Colon (tissue), 2 donors: ENCODE measurements around the gene HOXA7.

Experiments used
- FAIRE-seq: peaks from 2 replicates; lab custom pipeline; 2012; peaks lifted over from hg19 to GRCh38; lab: Jason Lieb, UNC
- donor health status: control.
- donor health status: control.

The HOXA7 gene

DNA sequence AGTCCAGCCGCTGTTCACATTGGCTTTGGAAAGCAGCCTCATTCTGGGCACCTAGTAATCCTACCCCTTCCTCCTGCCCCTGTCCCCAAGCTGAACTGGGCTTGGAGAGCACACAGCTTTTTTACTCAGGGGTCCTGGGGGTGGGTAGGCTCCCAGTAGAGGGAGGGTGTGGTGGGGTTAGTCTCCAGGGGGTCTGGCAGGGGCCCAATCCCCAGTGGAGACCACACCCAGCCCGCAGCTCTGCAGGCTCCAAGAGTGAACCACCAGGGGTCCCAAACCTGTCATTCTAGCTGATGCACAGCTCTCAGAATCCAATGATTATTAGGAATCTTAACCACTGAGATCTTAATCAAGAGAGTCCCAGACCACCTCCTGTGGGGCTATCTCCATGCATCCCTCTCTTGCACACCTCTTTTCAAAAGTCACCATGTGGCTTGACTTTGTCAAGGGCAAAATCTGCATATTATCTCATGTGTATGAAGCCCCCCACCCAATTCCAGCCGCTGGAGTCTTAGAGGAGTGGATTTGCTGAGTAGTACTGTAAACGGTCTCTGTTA is 25.9 kb upstream of the HOXA7 start:
- FAIRE-seq, result no peak

DNA sequence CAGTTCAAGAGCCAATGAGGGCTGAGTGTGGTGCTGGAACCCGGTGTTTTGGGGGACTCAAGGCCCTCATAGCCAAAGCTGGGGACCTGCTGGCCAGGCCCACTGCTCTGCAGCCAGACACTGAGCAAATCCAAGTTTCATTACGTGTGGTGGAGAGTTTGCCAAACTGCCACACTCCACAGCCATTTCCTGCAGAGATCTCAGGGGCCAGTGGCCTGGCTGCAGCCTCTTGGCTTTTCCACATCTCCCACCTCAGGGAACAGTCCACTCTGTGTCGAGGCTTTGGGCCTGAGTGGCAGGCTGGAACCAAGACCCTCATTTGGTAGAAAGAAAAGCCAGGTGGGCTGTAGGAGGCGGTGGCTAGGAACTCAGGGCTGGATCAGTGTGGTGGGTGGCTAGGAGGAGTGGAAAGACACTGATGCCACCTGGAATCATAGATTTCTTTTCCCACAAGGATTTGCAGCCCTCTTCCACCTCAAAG is 25.4 kb upstream of the HOXA7 start:
- FAIRE-seq, result no peak

DNA sequence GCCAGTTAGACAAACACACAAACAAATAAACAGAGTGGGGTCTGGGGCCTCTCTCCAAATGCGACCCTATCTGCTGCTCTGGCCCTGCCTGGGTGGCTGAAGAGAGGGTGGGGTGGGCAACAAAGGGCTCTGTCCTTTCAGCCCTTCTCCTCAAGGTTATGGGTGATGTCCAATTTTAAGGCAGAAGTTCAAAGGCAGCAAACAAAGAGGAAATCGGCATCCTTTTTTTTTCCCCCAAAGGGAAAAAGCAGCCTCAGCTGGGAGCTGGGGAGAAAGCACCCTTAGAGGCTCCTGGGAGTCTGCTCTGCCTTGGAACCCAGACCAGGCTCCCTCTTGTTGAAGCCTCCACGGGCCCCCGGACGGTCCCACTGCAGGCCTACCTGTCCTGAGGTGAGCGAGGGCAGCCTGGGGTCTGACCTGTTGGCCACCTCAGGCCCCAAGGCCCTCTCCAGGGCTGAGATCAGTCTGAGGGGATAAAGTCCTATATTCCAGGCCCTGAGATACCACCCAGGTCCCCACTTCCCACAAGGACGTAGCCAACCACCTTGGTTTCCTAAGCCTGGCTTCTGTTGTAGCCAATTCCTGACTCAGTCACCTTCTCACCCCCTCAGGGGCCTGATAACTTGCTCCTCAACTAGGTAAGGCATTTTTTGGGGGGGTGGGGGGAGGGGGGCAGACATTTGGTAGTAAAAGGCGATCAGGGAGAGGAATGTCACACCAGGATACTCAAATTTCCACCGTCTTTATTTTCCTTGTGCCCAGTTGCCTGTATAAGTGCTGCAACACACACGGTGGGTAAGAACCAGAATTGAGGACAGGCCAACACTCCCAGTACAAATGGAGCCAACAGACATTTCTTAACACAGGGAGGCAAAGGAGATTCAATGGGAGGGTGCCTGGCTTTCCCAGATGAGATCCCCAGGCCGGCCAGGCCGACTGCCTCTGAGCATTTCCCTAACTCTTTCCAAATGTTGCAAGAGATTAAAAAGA is 24.3 kb upstream of the HOXA7 start:
- no peak for FAIRE-seq

DNA sequence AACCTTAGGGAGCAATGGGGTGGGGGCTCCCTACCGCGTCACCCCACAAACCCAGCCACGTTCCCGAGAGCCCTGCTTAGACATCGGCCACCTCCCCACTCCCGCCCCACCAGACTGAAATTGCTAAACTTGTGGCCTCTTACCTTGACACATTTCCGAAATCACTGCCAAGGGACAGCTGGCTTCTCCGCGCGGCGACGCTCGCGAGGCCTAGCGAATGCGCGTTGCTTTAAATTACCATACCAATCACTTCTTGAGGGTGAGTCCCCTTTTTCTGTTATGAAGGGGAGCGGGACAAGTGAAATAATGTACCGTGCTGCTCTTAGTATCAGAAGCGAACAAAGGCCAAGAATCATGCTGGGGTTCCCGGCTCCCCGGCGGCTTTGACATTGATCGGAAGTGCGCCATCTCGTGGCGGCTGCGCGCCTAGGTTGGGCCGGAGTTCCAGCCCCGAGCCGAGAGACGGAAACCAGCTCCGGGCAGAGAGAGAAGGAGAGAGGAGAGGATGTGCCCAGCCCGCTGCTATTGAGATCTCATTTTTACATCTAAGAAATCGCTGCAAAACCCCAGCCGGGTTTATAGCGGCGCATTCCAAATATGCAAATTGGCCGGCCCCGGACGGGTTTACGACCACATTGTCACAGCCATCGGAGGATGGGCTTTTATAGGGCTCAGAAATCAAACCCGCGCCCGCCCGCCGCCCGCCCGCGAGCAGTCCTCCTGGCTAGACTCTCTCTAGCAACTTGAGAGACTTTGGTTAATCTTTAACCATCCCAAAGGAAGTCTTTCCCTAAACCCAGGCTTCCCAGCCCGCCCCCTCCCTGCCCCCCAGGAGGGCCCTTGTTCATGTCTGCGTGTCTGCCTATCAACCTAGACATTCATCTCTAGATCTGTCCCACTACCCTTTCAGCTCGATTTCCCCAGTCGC is 23.3 kb upstream of the HOXA7 start:
- FAIRE-seq, result no peak

DNA sequence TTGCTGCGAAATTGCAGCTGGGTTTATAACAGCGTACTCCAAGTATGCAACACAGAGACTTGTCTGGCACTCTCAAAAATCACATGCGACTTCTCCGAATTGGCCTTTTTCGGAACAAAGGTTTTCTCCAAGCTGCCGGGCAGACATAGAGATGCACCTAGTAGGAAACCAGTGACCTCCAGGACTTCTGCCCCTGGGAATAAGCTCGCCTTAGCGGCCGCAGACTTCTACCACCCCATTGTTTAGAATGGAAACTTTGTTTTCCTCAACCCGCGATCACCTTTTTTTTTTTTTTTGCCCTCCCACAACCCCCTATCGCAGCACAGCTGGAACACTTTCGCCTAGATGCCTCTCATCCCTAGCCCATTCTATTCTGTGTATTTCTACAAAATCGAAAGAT is 22.6 kb upstream of the HOXA7 start:
- FAIRE-seq, result no peak

DNA sequence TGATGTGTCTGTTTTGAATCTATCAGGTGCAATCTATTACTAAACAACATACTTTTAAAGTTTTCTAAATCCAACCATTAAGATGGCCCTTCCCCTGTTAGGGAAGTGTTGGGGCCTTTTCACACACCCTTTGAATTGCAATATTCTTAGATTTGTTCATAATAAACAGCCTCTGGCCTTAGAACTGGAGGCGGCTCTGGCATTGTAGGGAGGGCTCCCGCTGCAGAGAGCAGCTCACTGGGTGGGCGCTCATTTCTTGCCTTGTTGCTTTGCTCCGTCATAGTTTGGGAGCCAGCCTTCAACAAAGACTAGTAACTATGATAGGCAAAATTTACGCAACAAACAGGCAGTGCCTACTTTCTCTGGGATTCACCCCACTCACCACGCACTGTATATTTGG is 21.9 kb upstream of the HOXA7 start:
- no peak for FAIRE-seq

DNA sequence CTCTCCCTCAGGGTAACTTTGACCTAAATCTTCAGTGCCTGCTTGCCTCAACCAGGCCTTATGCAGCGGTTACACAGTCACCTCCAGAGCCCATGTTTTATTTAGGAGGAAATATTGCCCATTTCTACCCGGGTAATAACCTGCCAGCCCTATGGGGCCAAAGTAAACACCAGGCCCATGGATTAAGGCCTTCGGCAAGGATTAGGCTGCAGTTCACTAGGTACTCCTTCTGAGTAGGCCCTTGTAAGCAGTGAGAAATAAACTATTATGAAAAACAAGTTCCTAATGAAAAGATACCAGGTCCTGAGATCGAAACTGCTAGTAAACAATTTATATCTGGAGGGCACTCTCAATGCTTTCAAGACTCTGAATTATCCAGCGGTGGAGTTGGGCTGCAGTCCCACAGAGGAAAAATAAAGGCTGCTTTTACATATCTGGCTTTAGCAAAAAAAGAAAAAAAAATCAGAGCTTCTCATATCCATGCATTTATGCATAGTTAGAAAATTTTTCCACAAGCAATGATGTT is 21.4 kb upstream of the HOXA7 start:
- FAIRE-seq, result no peak

DNA sequence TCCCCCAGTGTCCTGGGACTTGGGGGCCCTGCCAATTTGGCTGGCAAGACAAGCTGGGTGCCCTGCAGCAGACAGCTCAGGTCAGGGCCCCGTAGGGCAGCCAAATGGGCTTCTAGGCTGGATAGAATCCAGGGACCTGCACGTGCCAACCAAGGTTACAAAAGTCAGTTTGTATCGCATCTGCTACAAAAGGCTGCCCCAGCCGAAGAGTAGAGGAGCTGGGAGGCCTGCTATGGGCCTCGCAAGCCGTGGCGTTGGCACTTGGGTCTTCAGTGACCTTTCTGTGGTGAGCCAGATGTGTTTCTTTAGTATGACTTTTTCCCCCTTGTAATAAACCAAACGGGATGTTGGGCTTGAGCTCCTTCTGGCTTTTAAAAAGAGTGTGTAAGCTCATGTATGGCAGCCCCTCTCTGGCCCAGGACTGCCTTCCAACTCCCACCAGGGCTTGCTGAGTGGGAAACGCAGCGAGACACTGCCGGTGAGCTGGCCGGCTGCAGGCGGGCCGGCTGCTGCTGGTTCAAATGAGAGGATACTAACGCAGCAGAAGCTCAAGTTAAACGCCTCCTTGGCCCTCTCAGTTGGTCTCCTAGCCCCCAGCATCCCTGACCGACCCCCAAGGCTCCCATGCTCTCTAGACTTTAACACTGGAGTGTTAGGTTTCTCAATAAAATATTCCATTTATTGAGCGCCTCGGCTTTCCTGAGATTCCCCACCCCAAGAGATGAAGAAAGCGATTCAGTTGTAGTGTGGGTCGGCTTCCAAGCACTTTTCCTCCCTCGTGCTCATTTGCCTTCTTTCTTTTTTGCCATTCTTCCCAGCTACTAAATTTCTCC is 20.7 kb upstream of the HOXA7 start:
- FAIRE-seq, result no peak

DNA sequence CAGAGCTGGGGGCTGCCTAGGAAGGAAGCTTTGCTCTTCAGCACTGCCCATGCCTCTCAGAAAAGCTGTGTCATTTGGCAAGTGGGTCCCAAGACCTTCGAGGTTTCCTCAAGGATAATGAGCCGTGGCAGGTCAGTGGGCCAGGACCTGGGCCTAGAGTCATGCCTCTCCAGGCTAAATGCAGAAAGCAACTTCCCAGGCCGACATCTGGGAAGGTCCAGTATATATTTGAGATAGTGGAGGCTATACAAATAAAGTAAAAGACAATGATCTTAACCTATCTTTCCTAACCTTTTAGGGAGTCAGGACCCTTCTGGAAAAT is 20.0 kb upstream of the HOXA7 start:
- no peak for FAIRE-seq

DNA sequence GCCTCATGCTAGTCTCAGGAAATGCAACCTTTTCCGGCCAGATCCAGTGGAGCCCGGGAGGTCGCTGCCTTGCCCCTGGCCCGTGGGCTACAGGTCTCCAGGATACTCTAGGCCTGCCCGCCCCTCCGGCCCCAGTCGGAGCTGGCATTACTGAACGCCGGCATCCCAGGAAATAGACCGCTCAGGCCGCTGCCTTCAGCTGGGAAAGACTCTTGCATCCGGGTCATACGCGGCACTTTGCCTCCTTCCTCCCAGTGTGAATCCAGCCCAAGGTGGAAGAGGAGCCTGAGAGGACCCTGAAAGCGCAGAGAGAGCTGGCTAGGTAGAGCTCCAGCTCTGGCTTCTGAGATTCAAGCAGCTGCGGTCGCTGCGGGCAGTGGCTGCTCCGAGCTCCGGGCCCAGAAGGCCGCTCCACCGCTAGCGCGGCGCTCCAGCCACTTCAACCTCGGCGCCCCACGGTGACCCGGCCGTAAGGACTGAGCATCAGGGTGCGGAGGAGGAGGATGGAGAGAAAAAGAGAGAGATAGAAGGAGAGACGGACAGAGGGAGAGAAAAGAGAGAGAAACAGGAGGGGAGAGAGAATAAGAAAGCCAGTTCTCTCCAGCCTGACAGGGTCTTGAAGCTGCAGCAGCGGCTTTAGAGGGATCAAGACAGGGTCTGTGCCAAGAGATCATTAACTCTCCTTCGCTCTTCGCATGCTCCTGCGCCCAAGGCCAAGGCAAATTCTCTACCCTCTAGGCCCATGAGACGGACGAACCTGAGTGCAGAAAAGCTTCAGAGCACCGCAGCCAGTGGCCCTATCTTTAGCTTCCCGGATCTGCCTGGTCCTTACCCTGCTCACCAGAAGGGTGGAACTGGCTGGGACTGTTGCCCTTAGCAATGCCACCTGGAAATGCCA is 19.4 kb upstream of the HOXA7 start:
- no peak for FAIRE-seq

DNA sequence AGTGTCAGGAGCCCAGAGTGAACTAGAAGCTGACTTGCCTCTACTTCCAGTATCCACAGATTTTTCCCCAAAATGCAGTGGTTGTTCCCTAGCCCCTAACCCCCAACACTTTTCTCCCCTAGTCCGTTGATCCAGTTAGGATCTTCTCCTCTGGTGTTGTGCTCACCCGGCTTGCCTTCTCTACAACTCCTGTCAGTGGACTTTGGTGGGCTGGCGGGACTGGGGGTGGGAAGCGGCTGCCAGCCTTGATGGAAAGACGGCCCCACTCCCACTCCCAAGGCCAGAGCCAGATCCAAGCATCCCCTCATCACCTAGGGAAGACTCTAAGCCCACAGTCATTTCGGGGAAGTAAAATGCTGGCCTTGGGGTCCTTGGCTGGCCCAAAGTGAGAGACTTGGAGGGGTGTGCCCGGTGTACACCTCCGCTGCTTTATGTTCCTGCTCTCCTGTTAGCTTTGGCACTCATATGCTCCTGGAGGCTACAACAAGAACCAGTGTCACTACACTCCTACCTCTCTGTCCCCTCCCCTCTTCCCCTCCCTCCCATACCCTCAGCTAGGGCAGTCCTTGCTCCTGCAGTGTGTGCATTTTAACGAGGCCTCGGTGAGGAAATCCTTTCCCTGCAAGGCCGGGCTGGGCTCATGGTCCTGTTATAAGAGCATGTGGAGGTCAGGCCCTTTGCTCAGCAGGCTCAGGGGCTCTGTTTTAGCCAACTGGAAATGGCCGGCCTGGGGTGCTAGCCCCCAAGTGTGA is 18.6 kb upstream of the HOXA7 start:
- FAIRE-seq, result no peak

DNA sequence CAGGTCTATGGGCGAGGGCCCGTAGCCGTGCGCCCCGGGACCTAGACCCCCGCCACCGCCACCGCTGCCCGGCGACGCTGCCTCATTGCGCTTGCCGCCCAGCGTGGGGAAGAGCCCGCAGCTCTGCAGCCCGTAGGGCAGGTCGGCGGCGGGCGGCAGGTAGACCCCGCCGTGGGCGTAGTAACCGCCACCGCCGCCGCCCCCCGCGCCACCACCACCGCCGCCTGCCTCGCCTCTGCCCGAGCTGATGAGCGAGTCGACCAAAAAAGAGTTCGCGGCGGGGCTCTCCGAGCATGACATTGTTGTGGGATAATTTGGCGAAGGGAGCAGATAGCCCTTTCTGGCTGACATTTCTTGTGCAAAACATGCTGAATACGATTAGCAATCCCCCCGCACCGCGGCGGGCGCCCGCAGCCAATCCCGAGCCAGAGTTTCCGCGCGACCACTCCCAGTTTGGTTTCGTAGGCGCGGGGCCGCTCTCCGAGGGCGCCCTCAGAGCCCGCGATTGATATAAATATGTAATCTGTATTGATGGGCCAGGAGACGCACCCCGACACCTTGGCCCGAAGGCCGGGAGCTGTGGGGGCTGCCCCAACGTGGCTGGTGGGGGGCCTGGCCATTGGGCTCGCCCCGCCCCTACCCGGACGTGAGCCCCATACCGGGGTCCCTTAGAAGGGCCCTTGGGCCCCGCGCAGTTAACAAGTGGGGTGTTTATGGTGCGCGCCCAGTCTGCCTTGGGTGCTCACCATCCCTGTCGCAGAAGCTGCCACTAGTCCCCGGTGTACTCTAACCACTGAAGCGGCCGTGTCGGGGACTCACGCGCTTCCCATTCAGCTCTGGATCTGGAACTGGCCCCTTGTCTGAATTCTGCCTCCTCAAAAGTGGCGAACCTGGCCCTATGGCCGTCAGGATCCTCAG is 17.7 kb upstream of the HOXA7 start, which contains the start of gene HOXA10:
Gene HOXA10, minus strand, starts transcription at position 365 of the 918 bp plus-strand sequence. Its CDS starts 14 bp downstream, at position 351.
- no peak for FAIRE-seq

DNA sequence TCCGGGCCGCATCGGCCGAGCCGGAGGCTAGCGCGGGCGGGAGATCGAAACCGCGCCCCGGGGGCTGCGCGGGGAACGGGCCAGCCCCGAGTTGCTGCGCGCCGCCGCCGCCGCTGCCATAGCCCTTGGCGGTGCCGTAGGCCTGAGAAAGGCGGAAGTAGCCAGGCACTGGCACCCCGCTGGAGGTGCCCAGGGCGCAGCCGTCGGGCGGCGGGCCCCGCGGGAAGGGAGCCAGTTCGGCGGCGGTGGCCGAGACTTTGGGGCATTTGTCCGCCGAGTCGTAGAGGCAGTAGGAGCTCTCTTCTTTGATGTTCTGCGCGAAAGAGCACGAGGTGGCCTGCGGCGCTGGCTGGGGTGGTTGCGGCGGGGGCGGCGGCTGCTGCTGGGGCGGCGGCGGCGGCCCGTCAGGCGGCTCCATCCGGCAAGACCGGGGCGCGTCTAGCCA is 17.1 kb upstream of the HOXA7 start:
- FAIRE-seq, result no peak

DNA sequence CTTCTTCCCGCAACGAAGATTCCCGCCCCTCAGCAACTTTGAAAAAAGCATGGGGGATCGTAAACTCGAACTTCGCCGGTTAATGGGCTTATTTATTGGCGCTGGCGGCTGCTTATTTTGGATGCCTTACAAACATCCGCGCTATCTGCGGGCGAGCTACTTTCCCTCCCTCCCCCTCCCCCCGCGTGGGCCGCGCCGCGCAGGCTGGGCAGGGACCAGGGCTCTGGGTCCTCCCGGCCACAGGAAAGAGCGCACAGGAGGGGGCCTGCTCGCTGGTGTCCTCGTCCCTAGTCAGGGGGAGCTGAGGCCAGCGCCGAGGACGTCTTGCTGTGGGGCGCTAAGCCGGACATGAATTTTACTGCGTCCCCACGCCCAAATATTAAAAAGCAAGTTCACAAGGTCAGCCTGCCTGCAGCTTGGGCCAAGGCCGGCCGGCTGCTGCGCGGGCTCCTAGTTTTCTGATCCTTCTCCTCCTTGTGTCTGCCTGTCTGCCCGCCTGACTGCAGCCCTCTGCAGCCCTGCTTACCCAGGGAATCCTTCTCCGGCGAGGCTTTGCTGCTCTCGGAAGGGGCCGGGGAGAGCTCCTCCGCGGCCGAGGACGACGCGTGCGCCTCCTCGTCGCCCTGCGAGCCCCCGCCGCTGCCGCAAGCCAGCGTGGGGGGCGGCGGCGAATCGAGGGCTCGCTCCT is 16.5 kb upstream of the HOXA7 start:
- no peak for FAIRE-seq

DNA sequence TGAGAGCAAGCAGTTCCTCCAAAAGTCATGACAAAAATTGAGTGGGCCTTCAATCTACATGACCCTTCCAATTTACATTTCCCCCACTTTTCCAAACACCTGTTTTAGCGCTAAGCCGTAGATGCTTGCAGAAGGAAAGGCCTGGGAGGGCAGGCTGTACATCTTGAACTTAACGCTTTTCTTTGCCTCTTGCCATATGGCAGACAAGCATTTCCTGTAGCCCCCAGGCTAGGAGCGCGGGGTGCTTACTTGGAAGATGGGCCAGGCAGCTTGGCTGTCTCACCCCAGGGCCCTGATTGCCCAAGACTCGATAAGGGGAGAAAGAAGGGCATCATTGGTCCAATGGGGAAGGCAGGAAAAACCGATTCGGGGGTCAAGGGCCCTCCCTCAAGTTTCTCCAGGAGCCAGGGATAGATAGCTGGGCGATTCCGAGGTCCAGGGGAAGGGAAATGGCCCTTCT is 15.9 kb upstream of the HOXA7 start:
- FAIRE-seq, result no peak

DNA sequence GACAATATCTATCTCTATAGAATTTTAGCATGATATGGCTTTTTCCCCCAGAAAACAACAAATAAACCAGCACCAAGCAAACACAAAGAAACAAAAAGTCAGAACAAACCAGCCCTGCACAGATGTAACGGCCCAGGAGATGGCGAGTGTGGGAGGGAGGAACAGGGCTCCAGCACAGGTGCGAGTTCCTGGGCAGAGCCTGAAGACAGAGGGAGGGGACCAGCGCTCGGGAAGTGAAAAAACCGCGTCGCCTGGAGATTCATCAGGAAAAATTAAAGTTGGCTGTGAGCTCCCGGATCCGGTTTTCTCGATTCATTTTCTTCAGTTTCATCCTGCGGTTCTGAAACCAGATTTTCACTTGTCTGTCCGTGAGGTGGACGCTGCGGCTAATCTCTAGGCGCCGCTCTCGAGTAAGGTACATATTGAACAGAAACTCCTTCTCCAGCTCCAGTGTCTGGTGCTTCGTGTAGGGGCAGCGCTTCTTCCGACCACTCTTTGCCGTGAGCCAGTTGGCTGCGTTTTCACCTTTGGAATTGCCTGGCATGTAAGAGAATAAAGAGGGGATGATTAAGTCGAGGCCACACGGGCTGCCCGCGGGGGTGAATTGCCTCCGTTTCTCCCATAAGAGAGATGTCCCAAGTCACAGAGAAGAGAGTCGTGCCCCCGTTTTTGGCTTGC is 15.3 kb upstream of the HOXA7 start:
- FAIRE-seq, result no peak

DNA sequence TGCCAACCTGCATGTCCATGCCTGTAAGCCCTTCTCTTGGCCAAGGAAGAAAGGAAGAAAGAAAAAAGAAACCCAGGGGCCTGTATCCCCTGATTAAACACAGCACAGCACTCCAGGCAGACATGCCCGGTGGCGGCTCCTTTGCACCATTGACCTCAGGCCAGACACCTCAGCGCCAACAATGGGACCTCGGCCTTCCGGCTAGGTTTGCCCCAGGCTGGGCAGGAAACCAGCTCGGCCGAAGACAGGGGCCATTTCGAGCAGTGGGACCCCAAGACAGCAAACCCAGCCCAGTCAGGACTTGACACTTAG is 14.8 kb upstream of the HOXA7 start:
- no peak for FAIRE-seq
